ENCODE results near the gene SLC22A15. TPM values are rescaled to one million over a fixed set of nuclear protein-coding genes. Genes with fewer than 3 reads are reported as not detected.

SLC22A15 gene
- total and polyA plus RNA-seq, 2 experiments from 2014 or later: 6.3 to 15.0 TPM

DNA sequence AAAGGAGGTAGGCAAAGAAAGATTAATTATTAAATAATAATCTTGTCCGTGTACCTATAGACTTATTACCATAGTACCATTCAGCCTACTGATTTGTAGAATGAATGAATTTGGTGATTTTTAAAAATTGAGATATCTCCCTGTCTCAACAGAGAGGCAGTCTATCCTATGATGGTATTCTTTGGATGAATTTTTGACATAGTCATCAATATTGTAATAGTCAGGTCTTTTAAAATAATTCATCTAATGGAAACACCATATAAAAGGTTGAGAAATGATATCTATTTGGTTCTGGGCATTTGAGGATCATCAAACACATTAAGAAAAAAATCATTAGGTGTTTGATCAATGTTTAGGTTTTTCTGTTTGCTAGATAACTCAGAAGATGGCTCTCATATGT lies 99.3 kb downstream of the SLC22A15 start:
- Histone ChIP-seq H3K79me2 (ENCODE audit: insufficient read depth) (no peaks in the 10 kb centered on the region), H3K4me3 (no peak overlapping the region), H3F3A (ENCODE audit: insufficient read depth) (0 out of 2 replicates have a peak, but pooled peaks cover 7% of the 10 kb centered on the region), H3K4me2 (ENCODE audit: unreplicated experiment) (no peak overlapping the region), H3K9ac (no peak overlapping the region), H3K4me1 (ENCODE audit: insufficient read depth) (peaks cover 9% of the 10 kb centered on the region; the same call in 1 of the 2 replicates), H3K9me3 (ENCODE audit: low read depth) (no peaks in the 10 kb centered on the region), H4K20me1 (ENCODE audit: insufficient read depth) (no peaks in the 10 kb centered on the region), H3K36me3 (ENCODE audit: low read depth) (peaks cover 25% of the 10 kb centered on the region), H3K27ac (no peak overlapping the region), H3K9me2 (ENCODE audit: insufficient read depth) (no peaks in the 10 kb centered on the region), H2AFZ (no peak overlapping the region), H3K27me3 (replicated peaks; ENCODE audit: insufficient read depth) (no peaks in the 10 kb centered on the region)
- in situ Hi-C loops (cut with MboI): no loop called here
- no peak for DNase-seq
- TF ChIP-seq EZH2 (IDR thresholded peaks at IDR 0.05; ENCODE audit: insufficient read depth, poor library complexity, severe bottlenecking) (no peak), EZH2phosphoT487 (IDR thresholded peaks at IDR 0.05; ENCODE audit: insufficient read depth, low read depth) (no peak)
- 0 to 3% methylated on average over 1 of the region's 1 CpG for WGBS, 2 experiments (ENCODE audit: low coverage in 1 of 2, low lambda C conversion rate in 2 of 2, missing lambda C conversion rate in 2 of 2)

DNA sequence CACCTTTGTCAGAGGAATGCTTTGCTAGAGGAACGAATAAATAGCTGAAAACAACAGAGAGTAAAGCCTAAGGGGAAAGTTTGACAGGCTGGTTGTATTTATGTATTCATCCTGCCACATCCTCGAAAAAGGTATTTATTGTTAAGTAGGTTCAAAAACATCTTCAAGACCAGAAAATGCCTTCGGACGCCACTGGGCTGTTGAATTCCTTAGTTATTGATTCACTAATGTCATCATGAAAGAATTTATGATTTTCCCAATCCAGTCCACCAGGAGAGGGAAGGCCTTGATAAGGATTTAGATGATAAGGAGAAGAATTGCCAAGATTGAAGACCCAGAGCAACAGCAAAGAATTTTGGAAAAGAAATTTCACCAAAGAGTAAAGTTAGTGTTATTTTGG lies 99.7 kb downstream of the SLC22A15 start:
- Histone ChIP-seq H3K9me3 (ENCODE audit: low read depth) (no peaks in the 10 kb centered on the region), H2AFZ (no peak overlapping the region), H3K4me1 (ENCODE audit: insufficient read depth) (peaks cover 9% of the 10 kb centered on the region; the same call in 1 of the 2 replicates), H3K36me3 (ENCODE audit: low read depth) (peaks cover 21% of the 10 kb centered on the region), H3K9ac (no peak overlapping the region), H3K27me3 (replicated peaks; ENCODE audit: insufficient read depth) (no peaks in the 10 kb centered on the region), H3K27ac (no peak overlapping the region), H3K4me3 (no peak overlapping the region), H3F3A (ENCODE audit: insufficient read depth) (0 out of 2 replicates have a peak, but pooled peaks cover 7% of the 10 kb centered on the region), H3K79me2 (ENCODE audit: insufficient read depth) (no peaks in the 10 kb centered on the region), H4K20me1 (ENCODE audit: insufficient read depth) (no peaks in the 10 kb centered on the region), H3K9me2 (ENCODE audit: insufficient read depth) (no peaks in the 10 kb centered on the region), H3K4me2 (ENCODE audit: unreplicated experiment) (no peak overlapping the region)
- 62 to 74% methylated on average over 4 of the region's 4 CpGs for WGBS, 2 experiments (ENCODE audit: low coverage in 1 of 2, low lambda C conversion rate in 2 of 2, missing lambda C conversion rate in 2 of 2)
- TF ChIP-seq EZH2phosphoT487 (IDR thresholded peaks at IDR 0.05; ENCODE audit: insufficient read depth, low read depth) (no peak), EZH2 (IDR thresholded peaks at IDR 0.05; ENCODE audit: insufficient read depth, poor library complexity, severe bottlenecking) (no peak)
- peak; percentile 18 for DNase-seq
- in situ Hi-C loops (cut with MboI): no loop called here

DNA sequence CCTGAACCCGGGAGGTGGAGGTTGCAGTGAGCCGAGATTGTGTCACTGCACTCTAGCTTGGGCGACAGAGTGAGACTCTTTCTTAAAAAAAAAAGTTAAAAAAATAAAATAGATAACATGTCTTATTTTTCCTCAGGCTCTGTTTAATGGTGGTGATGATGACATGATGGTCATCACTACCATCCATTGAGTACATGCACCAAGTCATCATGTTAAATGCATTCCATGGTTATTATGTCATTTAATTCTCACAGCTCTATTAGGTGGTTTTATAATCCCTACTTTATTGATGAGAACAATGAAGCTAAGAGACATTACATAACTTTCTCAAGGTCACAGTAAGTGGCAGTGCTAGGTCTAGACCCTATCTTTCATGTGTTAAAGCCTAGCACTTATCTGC lies 100.5 kb downstream of the SLC22A15 start:
- no peaks in the 10 kb centered on the region for H3K9me2 ChIP-seq (ENCODE audit: insufficient read depth)
- H3K4me3 ChIP-seq: no peak overlapping the region
- in situ Hi-C loops (cut with MboI): no loop called here
- H3F3A ChIP-seq (ENCODE audit: insufficient read depth): 0 out of 2 replicates have a peak, but pooled peaks cover 7% of the 10 kb centered on the region
- no peaks in the 10 kb centered on the region for H3K79me2 ChIP-seq (ENCODE audit: insufficient read depth)
- no peak overlapping the region for H3K27ac ChIP-seq
- H3K36me3 ChIP-seq (ENCODE audit: low read depth): peaks cover 18% of the 10 kb centered on the region
- no peak overlapping the region for H3K9ac ChIP-seq
- H3K4me2 ChIP-seq (ENCODE audit: unreplicated experiment): no peak overlapping the region
- H3K9me3 ChIP-seq (ENCODE audit: low read depth): no peaks in the 10 kb centered on the region
- TF ChIP-seq EZH2phosphoT487 (IDR thresholded peaks at IDR 0.05; ENCODE audit: insufficient read depth, low read depth) (no peak), EZH2 (IDR thresholded peaks at IDR 0.05; ENCODE audit: insufficient read depth, poor library complexity, severe bottlenecking) (no peak)
- no peaks in the 10 kb centered on the region for H3K27me3 ChIP-seq (replicated peaks; ENCODE audit: insufficient read depth)
- H2AFZ ChIP-seq: no peak overlapping the region
- peaks cover 9% of the 10 kb centered on the region; the same call in 1 of the 2 replicates for H3K4me1 ChIP-seq (ENCODE audit: insufficient read depth)
- DNase-seq: peak; percentile 28
- 81% methylated on average over 3 of the region's 3 CpGs for WGBS, 2 experiments (ENCODE audit: low coverage in 1 of 2, low lambda C conversion rate in 2 of 2, missing lambda C conversion rate in 2 of 2)
- H4K20me1 ChIP-seq (ENCODE audit: insufficient read depth): no peaks in the 10 kb centered on the region

DNA sequence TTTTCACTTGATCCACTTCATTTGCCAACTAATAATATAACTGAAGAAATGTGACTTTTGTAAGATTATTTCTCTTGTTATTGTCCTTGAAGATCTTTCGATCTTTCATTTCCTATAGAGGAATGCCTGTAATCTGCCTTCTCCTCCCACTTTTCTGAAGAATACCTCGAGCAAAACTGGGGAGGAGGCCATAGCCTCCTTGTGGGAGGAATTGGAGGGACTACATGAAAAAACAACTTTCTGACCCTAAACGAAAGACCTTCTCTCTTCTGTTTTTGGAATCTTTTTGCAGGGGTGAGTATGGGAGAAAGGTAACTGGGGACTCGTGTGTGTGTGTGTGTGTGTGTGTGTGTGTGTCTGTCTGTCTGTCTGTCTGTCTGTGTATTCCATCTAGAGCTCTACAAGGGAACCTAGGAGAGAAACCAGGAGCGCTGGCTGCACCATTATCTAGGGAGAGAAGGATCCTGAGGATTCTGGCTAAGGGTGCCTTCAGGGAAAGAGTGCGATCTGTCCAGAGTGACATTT lies 102.4 kb downstream of the SLC22A15 start:
- in situ Hi-C loops (cut with MboI): no loop called here
- Histone ChIP-seq H3K4me2 (ENCODE audit: unreplicated experiment) (no peak overlapping the region), H3K9me3 (ENCODE audit: low read depth) (no peaks in the 10 kb centered on the region), H3K27ac (no peak overlapping the region), H3K36me3 (ENCODE audit: low read depth) (peaks cover 5% of the 10 kb centered on the region), H3K4me1 (ENCODE audit: insufficient read depth) (peaks cover 9% of the 10 kb centered on the region; the same call in 1 of the 2 replicates), H4K20me1 (ENCODE audit: insufficient read depth) (no peaks in the 10 kb centered on the region), H3K27me3 (replicated peaks; ENCODE audit: insufficient read depth) (no peaks in the 10 kb centered on the region), H3K9ac (no peak overlapping the region), H3K9me2 (ENCODE audit: insufficient read depth) (no peaks in the 10 kb centered on the region), H3K4me3 (no peak overlapping the region), H3F3A (ENCODE audit: insufficient read depth) (0 out of 2 replicates have a peak, but pooled peaks cover 7% of the 10 kb centered on the region), H2AFZ (no peak overlapping the region), H3K79me2 (ENCODE audit: insufficient read depth) (no peaks in the 10 kb centered on the region)
- no peak for DNase-seq
- TF ChIP-seq EZH2 (IDR thresholded peaks at IDR 0.05; ENCODE audit: insufficient read depth, poor library complexity, severe bottlenecking) (no peak), EZH2phosphoT487 (IDR thresholded peaks at IDR 0.05; ENCODE audit: insufficient read depth, low read depth) (no peak)
- WGBS, 2 experiments (ENCODE audit: low coverage in 1 of 2, low lambda C conversion rate in 2 of 2, missing lambda C conversion rate in 2 of 2): 68% methylated on average over 6 of the region's 6 CpGs

DNA sequence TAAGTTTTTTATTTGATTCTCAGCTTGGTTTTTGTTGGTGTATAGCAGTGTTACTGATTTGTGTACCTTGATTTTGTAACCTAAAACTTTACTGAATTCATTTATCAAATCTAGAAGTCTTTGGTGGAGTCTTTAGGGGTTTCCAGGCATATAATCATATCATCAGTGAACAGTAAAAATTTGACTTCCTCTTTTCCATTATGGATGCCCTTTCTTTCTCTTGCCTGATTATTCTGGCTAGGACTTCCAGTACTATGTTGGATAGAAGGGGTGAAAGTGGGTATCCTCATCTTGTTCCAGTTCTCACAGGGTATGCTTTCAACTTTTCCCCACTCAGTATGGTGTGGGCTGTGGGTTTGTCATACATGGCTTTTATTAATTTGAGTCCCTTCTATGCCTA lies 111.3 kb downstream of the SLC22A15 start:
- Histone ChIP-seq H3K27me3 (replicated peaks; ENCODE audit: insufficient read depth) (no peaks in the 10 kb centered on the region), H3K27ac (no peak overlapping the region), H3K36me3 (ENCODE audit: low read depth) (peaks cover 27% of the 10 kb centered on the region), H4K20me1 (ENCODE audit: insufficient read depth) (no peaks in the 10 kb centered on the region), H3K9me3 (ENCODE audit: low read depth) (no peaks in the 10 kb centered on the region), H3K4me2 (ENCODE audit: unreplicated experiment) (no peak overlapping the region), H3K79me2 (ENCODE audit: insufficient read depth) (no peaks in the 10 kb centered on the region), H3K4me1 (ENCODE audit: insufficient read depth) (no peaks in the 10 kb centered on the region), H3K4me3 (no peak overlapping the region), H3F3A (ENCODE audit: insufficient read depth) (no peaks in the 10 kb centered on the region), H3K9ac (no peak overlapping the region), H2AFZ (no peak overlapping the region), H3K9me2 (ENCODE audit: insufficient read depth) (no peaks in the 10 kb centered on the region)
- no peak for TF ChIP-seq EZH2phosphoT487 (IDR thresholded peaks at IDR 0.05; ENCODE audit: insufficient read depth, low read depth)
- no peak for TF ChIP-seq EZH2 (IDR thresholded peaks at IDR 0.05; ENCODE audit: insufficient read depth, poor library complexity, severe bottlenecking)
- in situ Hi-C loops (cut with MboI): no loop called here
- no peak for DNase-seq

Data from GM23248 (cell line).